OCI-LY7 (cell line): ENCODE measurements around the gene LONP1. TPM values are rescaled to one million over a fixed set of nuclear protein-coding genes. Genes with fewer than 3 reads are reported as not detected.

Experiments used
- BruUV-seq: library from RNA; stranded (reverse); fragments of 400-500 nt; replicated peaks from 2 replicates; lab custom pipeline; 2021; lab: Mats Ljungman, UMichigan
- CTCF ChIA-PET: fragments of 300-600 bp; sonication (Branson Sonifier 250); formaldehyde crosslinking; loops from one replicate; lab custom pipeline; 2022; ENCODE audit warnings: antibody characterized with exemption; ENCODE audit not compliant: unreplicated experiment; lab: Charles Lee
- POLR2A ChIA-PET: fragments of 300-600 bp; sonication (Branson Sonifier 250); formaldehyde crosslinking; loops from one replicate; lab custom pipeline; 2022; ENCODE audit warnings: antibody characterized with exemption; lab: Charles Lee
- DNase-seq: peaks from one replicate; pipeline ENCODE4 v3.0.0-alpha.2; 2015; ENCODE audit warnings: low spot score
- H2AFZ ChIP-seq: fragments of 200-600 bp; sonication (generic), shearing (Covaris generic); 2 replicates; pipeline ENCODE4 v1.6.1; 2014; ENCODE audit warnings: mild to moderate bottlenecking, antibody characterized with exemption, low read length, moderate library complexity
- H3K27ac ChIP-seq: fragments of 200-600 bp; sonication (generic); 2 replicates; pipeline ENCODE4 v1.5.1; 2014; ENCODE audit warnings: mixed run types, low read depth, mild to moderate bottlenecking, moderate library complexity, low read length, inconsistent platforms; ENCODE audit not compliant: poor library complexity, severe bottlenecking
- H3K36me3 ChIP-seq: fragments of 200-600 bp; sonication (generic); 2 replicates; pipeline ENCODE4 v1.6.1; 2014; ENCODE audit warnings: mild to moderate bottlenecking, antibody characterized with exemption, low read length, moderate library complexity, mixed read lengths; ENCODE audit not compliant: insufficient read depth
- H3K4me1 ChIP-seq: fragments of 200-600 bp; sonication (generic); 2 replicates; pipeline ENCODE4 v1.5.1; 2014; ENCODE audit warnings: mild to moderate bottlenecking, low read length; ENCODE audit not compliant: insufficient read depth, poor library complexity, severe bottlenecking
- H3K4me2 ChIP-seq: fragments of 200-600 bp; sonication (generic); 2 replicates; pipeline ENCODE4 v1.6.1; 2014; ENCODE audit warnings: mild to moderate bottlenecking, low read length
- H3K4me3 ChIP-seq: fragments of 200-600 bp; sonication (generic); 2 replicates; pipeline ENCODE4 v1.5.1; 2014; ENCODE audit warnings: mild to moderate bottlenecking, low read depth, low read length; ENCODE audit not compliant: poor library complexity, severe bottlenecking
- H3K79me2 ChIP-seq: fragments of 200-600 bp; sonication (generic); 2 replicates; pipeline ENCODE4 v1.6.1; 2016; ENCODE audit warnings: low read depth, mild to moderate bottlenecking, low read length, moderate library complexity, mixed read lengths; ENCODE audit not compliant: insufficient read depth
- H3K9me2 ChIP-seq: fragments of 200-600 bp; sonication (generic); 2 replicates; pipeline ENCODE4 v1.6.1; 2016; ENCODE audit warnings: mild to moderate bottlenecking, low read length, mixed read lengths; ENCODE audit not compliant: insufficient read depth
- H3K9me3 ChIP-seq: fragments of 200-600 bp; sonication (generic); 2 replicates; pipeline ENCODE4 v1.6.1; 2014; ENCODE audit warnings: mild to moderate bottlenecking, mixed run types, low read length, mixed read lengths
- H4K20me1 ChIP-seq: fragments of 200-600 bp; sonication (generic); 2 replicates; pipeline ENCODE4 v1.6.1; 2014; ENCODE audit warnings: mild to moderate bottlenecking, antibody characterized with exemption, low read length, moderate library complexity, mixed read lengths; ENCODE audit not compliant: insufficient read depth
- CTCF ChIP-seq: fragments of 200-600 bp; sonication (generic); conservative IDR thresholded peaks from 2 replicates; pipeline ENCODE4 v1.5.1; 2014; ENCODE audit warnings: mild to moderate bottlenecking, antibody characterized with exemption, low read length, moderate library complexity, mixed read lengths
- EZH2phosphoT487 ChIP-seq: fragments of 200-600 bp; sonication (generic); IDR thresholded peaks from 2 replicates; pipeline ENCODE4 v1.6.1; 2018; ENCODE audit warnings: low read depth, borderline replicate concordance, mild to moderate bottlenecking, mixed run types, antibody characterized with exemption, low read length, moderate library complexity, mixed read lengths
- intact Hi-C: fragments of 100-400 bp; cut with micrococcal nuclease; formaldehyde crosslinking; loops from one replicate; pipeline ENCODE4 v1.10.0; 2022; ENCODE audit not compliant: unreplicated experiment
- total RNA-seq, 2 experiments: library from RNA; depleted of rRNA in 1 of 2; stranded (reverse); fragments of >200 nt in 1 of 2; shearing (Covaris generic) in 1 of 2; gene quantifications; 2 replicates each; pipeline ENCODE4 v1.2.3, GENCODE V29; 2014 to 2022

The LONP1 gene
- total RNA-seq, 2 experiments from 2014 or later: 170 to 280 TPM

- CTCF ChIA-PET: no interaction called here
- peaks cover 6% of the 10 kb centered on the region for H3K4me1 ChIP-seq
- H3K36me3 ChIP-seq: peaks cover 92% of the 10 kb centered on the region
- TF ChIP-seq EZH2phosphoT487: no peak
- no peak for TF ChIP-seq CTCF
- H3K9me3 ChIP-seq: no peaks in the 10 kb centered on the region
- H3K9me2 ChIP-seq: no peaks in the 10 kb centered on the region
- H3K27ac ChIP-seq: no peak overlapping the region
- no peaks in the 10 kb centered on the region for H3K79me2 ChIP-seq
- DNase-seq: peak; percentile 33
- intact Hi-C loops: no loop called here
- no peak overlapping the region for H3K4me3 ChIP-seq
- no peak overlapping the region; the same call in 1 of the 2 replicates for H3K4me2 ChIP-seq
- H4K20me1 ChIP-seq: no peaks in the 10 kb centered on the region
- POLR2A ChIA-PET: no interaction called here
- H2AFZ ChIP-seq: no peak overlapping the region
- BruUV-seq: no TSS peak
These were observed 21.1 kb downstream of the LONP1 start for GRCh38 chr19:5698635-5699422.

GRCh38 chr19:5697890-5698634, 21.9 kb downstream of the LONP1 start:
- Histone ChIP-seq H3K4me3 (no peak overlapping the region), H3K79me2 (peaks cover 7% of the 10 kb centered on the region; the same call in 1 of the 2 replicates), H3K4me2 (no peak overlapping the region), H4K20me1 (no peaks in the 10 kb centered on the region), H3K27ac (no peak overlapping the region), H3K4me1 (peaks cover 6% of the 10 kb centered on the region), H2AFZ (no peak overlapping the region), H3K9me2 (no peaks in the 10 kb centered on the region), H3K36me3 (peaks cover 92% of the 10 kb centered on the region), H3K9me3 (no peaks in the 10 kb centered on the region)
- intact Hi-C loops: no loop called here
- DNase-seq: no peak
- ChIA-PET CTCF (no interaction called here), POLR2A (no interaction called here)
- TF ChIP-seq CTCF (no peak), EZH2phosphoT487 (no peak)
- BruUV-seq: no TSS peak
